HepG2 (cell line): ENCODE measurements around the gene CAPN2. TPM values are rescaled to one million over a fixed set of nuclear protein-coding genes. Genes with fewer than 3 reads are reported as not detected.

Experiments used
- ATAC-seq: fragments of 200-7000 bp; cut with Tn5 transposase; 3 replicates; pipeline ENCODE4 v1.9.1; 2020; ENCODE audit warnings: mild to moderate bottlenecking, moderate library complexity
- BruUV-seq: library from RNA; stranded (reverse); fragments of 400-500 nt; replicated peaks from 2 replicates; lab custom pipeline; 2021; lab: Mats Ljungman, UMichigan
- CTCF ChIA-PET: fragments of 300-600 bp; formaldehyde crosslinking; extraction: SDS; loops from one replicate; lab custom pipeline; 2021; ENCODE audit warnings: low total read pairs, inconsistent platforms, low intra/inter-chr PET ratio; lab: Yijun Ruan, JAX
- POLR2A ChIA-PET: fragments of 350-600 bp; sonication (Branson Sonifier 250); formaldehyde crosslinking; loops from one replicate; lab custom pipeline; 2020; ENCODE audit warnings: antibody characterized with exemption, inconsistent platforms; lab: Yijun Ruan, JAX
- DNase-seq: peaks from one replicate; pipeline ENCODE4 v3.0.0-alpha.2; 2015; ENCODE audit warnings: low spot score
- FAIRE-seq: peaks from 3 replicates; lab custom pipeline; 2011; peaks lifted over from hg19 to GRCh38; lab: Jason Lieb, UNC
- H2AFZ ChIP-seq: one replicate; pipeline ENCODE4 v1.6.1; 2011; ENCODE audit warnings: low read length, inconsistent platforms
- H3K27ac ChIP-seq: fragments of 300-600 bp; 3 replicates; pipeline ENCODE4 v1.8.0; 2011; ENCODE audit warnings: mixed run types, mild to moderate bottlenecking, mixed read lengths, low read length, inconsistent platforms; ENCODE audit not compliant: insufficient read depth; ENCODE audit errors: extremely low read length
- H3K27me3 ChIP-seq, 2 experiments: fragments of 200-600 bp in 1 of 2; 2 replicates in 1 of 2; 3 replicates in 1 of 2; pipeline versions ENCODE4 v1.6.0 to v1.8.0; 2011; ENCODE audit warnings: low read length in 2 of 2, mild to moderate bottlenecking in 2 of 2, moderate library complexity in 2 of 2, inconsistent platforms in 1 of 2; ENCODE audit not compliant: insufficient read depth in 2 of 2, control insufficient read depth in 1 of 2
- H3K36me3 ChIP-seq, 2 experiments: fragments of 200-600 bp in 1 of 2; replicated peaks in 1 of 2; 2 replicates in 1 of 2; 3 replicates in 1 of 2; pipeline versions ENCODE4 v1.5.1 to v1.8.0; 2011; ENCODE audit warnings: low read length in 2 of 2, inconsistent platforms in 1 of 2; ENCODE audit not compliant: insufficient read depth in 2 of 2, control insufficient read depth in 1 of 2
- H3K4me1 ChIP-seq: 2 replicates; pipeline ENCODE4 v1.5.1; 2012; ENCODE audit warnings: low read length, inconsistent platforms; ENCODE audit not compliant: insufficient read depth
- H3K4me2 ChIP-seq: 2 replicates; pipeline ENCODE4 v1.6.0; 2011; ENCODE audit warnings: low read depth, low read length, inconsistent platforms
- H3K4me3 ChIP-seq, 3 experiments: fragments of 200-600 bp in 1 of 3; sonication (generic), shearing (Covaris generic) in 1 of 3; replicated peaks in 1 of 3; 2 replicates each; pipeline ENCODE4 v1.5.1; 2011 to 2016; ENCODE audit warnings: low read length in 3 of 3, inconsistent platforms in 2 of 3, low read depth in 2 of 3, mild to moderate bottlenecking in 2 of 3, control low read depth in 1 of 3, mixed read lengths in 1 of 3; ENCODE audit not compliant: insufficient read depth in 1 of 3
- H3K79me2 ChIP-seq: one replicate; pipeline ENCODE4 v1.6.1; 2011; ENCODE audit warnings: low read length, inconsistent platforms; ENCODE audit not compliant: insufficient read depth
- H3K9ac ChIP-seq: 2 replicates; pipeline ENCODE4 v1.6.0; 2011; ENCODE audit warnings: mild to moderate bottlenecking, low read depth, low read length, inconsistent platforms; ENCODE audit not compliant: insufficient read depth
- H3K9me3 ChIP-seq: 2 replicates; pipeline ENCODE4 v1.5.1; 2012; ENCODE audit warnings: mild to moderate bottlenecking, low read length
- H4K20me1 ChIP-seq: 2 replicates; pipeline ENCODE4 v1.6.0; 2011; ENCODE audit warnings: inconsistent platforms, mild to moderate bottlenecking, low read length, moderate library complexity; ENCODE audit not compliant: insufficient read depth
- GATA4 ChIP-seq: sonication (generic); IDR thresholded peaks from 2 replicates; pipeline ENCODE4 v1.6.1; 2016; ENCODE audit warnings: antibody characterized with exemption, low read depth, borderline replicate concordance
- JUND ChIP-seq: sonication (generic); formaldehyde crosslinking; IDR thresholded peaks from 2 replicates; pipeline ENCODE4 v1.8.0; 2022; ENCODE audit warnings: mild to moderate bottlenecking, missing genetic modification reagents
- NPAS2 ChIP-seq: sonication (generic); formaldehyde crosslinking; IDR thresholded peaks from 2 replicates; pipeline ENCODE4 v1.8.0; 2022; ENCODE audit warnings: mild to moderate bottlenecking, missing genetic modification reagents, borderline replicate concordance
- RBM22 ChIP-seq: fragments of 200-400 bp; formaldehyde crosslinking; optimal IDR thresholded peaks from 2 replicates; pipeline ENCODE3; 2017; ENCODE audit warnings: mild to moderate bottlenecking, low read length, moderate library complexity
- RFXAP ChIP-seq: sonication (generic); formaldehyde crosslinking; IDR thresholded peaks from 2 replicates; pipeline ENCODE4 v1.4.0; 2020; ENCODE audit warnings: missing genetic modification reagents, borderline replicate concordance
- SRSF4 ChIP-seq: fragments of 200-400 bp; formaldehyde crosslinking; IDR thresholded peaks from one replicate; pipeline ENCODE4 v1.6.1; 2018; ENCODE audit warnings: mild to moderate bottlenecking, low read depth, low read length, moderate library complexity; ENCODE audit not compliant: poor library complexity, severe bottlenecking
- SRSF9 ChIP-seq: fragments of 200-400 bp; formaldehyde crosslinking; IDR thresholded peaks from 2 replicates; pipeline ENCODE4 v1.6.1; 2018; ENCODE audit warnings: borderline replicate concordance, mild to moderate bottlenecking, low read depth, low read length; ENCODE audit not compliant: insufficient read depth, poor library complexity, severe bottlenecking
- ZBTB7A ChIP-seq: sonication (generic); formaldehyde crosslinking; IDR thresholded peaks from 2 replicates; pipeline ENCODE4 v1.8.0; 2022; ENCODE audit warnings: mild to moderate bottlenecking, missing genetic modification reagents
- ZIK1 ChIP-seq: sonication (generic); formaldehyde crosslinking; IDR thresholded peaks from 2 replicates; pipeline ENCODE4 v1.5.0; 2020; ENCODE audit warnings: mild to moderate bottlenecking, low read depth, missing genetic modification reagents, borderline replicate concordance
- ZNF124 ChIP-seq: sonication (generic); formaldehyde crosslinking; IDR thresholded peaks from 2 replicates; pipeline ENCODE4 v1.4.0; 2020; ENCODE audit warnings: missing genetic modification reagents
- ZNF354B ChIP-seq: sonication (generic); formaldehyde crosslinking; IDR thresholded peaks from 2 replicates; pipeline ENCODE4 v1.8.0; 2022; ENCODE audit warnings: mild to moderate bottlenecking, missing genetic modification reagents
- ZNF564 ChIP-seq: sonication (generic); formaldehyde crosslinking; IDR thresholded peaks from 2 replicates; pipeline ENCODE4 v1.8.1; 2023; ENCODE audit warnings: mild to moderate bottlenecking, missing genetic modification reagents
- ZNF674 ChIP-seq: sonication (generic); formaldehyde crosslinking; IDR thresholded peaks from 2 replicates; pipeline ENCODE4 v1.5.0; 2020; ENCODE audit warnings: low read depth, mild to moderate bottlenecking, missing genetic modification reagents
- ZSCAN31 ChIP-seq: sonication (generic); formaldehyde crosslinking; IDR thresholded peaks from 2 replicates; pipeline ENCODE4 v1.5.0; 2020; ENCODE audit warnings: low read depth, mild to moderate bottlenecking, missing genetic modification reagents
- WGBS: methylation state at CpG from one replicate; pipeline ENCODE4 v1.1.6; 2017; ENCODE audit warnings: low lambda C conversion rate; 5-methylcytosine and 5-hydroxymethylcytosine counted together
- in situ Hi-C: cut with HindIII; loops from 2 replicates; pipeline ENCODE4 v1.10.0; 2017; ENCODE audit warnings: low pct_unique_long_range_greater_than_20kb; ENCODE audit not compliant: extremely low pct_ligation_motif_present
- intact Hi-C: fragments of 100-400 bp; cut with micrococcal nuclease; formaldehyde crosslinking; loops from one replicate; pipeline ENCODE4 v1.10.0; 2022; ENCODE audit not compliant: unreplicated experiment
- polyA plus RNA-seq, 8 experiments: library from polyadenylated mRNA; depleted of rRNA in 3 of 8; stranded (reverse) in 7 of 8; unstranded in 1 of 8; fragments of >200 nt; fragmentation: Illumina TruSeq in 4 of 8; extraction: Trizol in 4 of 8; gene quantifications; 2 replicates each; pipeline versions ENCODE4 v1.2.1 to v1.2.3, GENCODE V29; 2011 to 2016; ENCODE audit warnings: low read depth in 4 of 8, missing spikeins in 1 of 8, mixed read lengths in 1 of 8; ENCODE audit not compliant: insufficient read depth in 1 of 8
- total RNA-seq, 5 experiments: library from RNA; depleted of rRNA; stranded (reverse); fragments of >200 nt; fragmentation: Illumina TruSeq; extraction: Trizol; gene quantifications; 2 replicates each; pipeline ENCODE4 v1.2.3, GENCODE V29; 2016; ENCODE audit warnings: low read depth in 1 of 5
- TF ChIP-seq, protein P1 (sequence below): sonication (generic); formaldehyde crosslinking; IDR thresholded peaks from 2 replicates; pipeline ENCODE4 v1.4.0; 2020; ENCODE audit warnings: mild to moderate bottlenecking, missing genetic modification reagents
- TF ChIP-seq, protein P2 (sequence below): sonication (generic); formaldehyde crosslinking; IDR thresholded peaks from 2 replicates; pipeline ENCODE4 v1.8.0; 2022; ENCODE audit warnings: missing genetic modification reagents, mild to moderate bottlenecking, borderline replicate concordance
- TF ChIP-seq, protein P3 (sequence below), 2 experiments: fragments of 450-650 bp in 1 of 2; sonication (generic) in 1 of 2; formaldehyde crosslinking; IDR thresholded peaks; 2 replicates each; pipeline versions ENCODE4 v1.5.0 to v1.8.0; 2020 to 2022; ENCODE audit warnings: mild to moderate bottlenecking in 1 of 2, missing genetic modification reagents in 1 of 2

Gene CAPN2
- total and polyA plus RNA-seq, 2 of the 13 experiments (the other 11 are each of a cell fraction or from before 2014, with no cell fraction given), result 6.2 to 7.4 TPM

DNA sequence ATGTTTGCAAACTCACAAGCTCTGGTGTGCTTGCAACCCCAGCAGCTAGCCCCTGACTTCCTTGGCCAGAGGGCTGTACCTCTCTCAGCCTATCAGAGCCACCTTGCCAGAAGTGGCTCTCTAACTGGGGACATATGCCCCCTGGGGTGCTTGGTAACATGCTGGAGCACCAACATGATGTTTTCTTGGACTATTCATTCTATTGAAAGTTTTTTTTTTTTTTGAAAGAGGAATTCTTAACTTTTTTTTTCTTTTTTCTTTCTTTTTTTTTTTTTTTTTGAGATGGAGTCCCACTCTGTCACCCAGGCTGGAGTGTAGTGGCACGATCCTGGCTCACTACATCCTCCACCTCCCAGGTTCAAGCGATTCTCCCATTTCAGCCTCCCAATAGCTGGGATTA is 32.2 kb upstream of the CAPN2 start (continued):
- TF ChIP-seq, protein P1, sequence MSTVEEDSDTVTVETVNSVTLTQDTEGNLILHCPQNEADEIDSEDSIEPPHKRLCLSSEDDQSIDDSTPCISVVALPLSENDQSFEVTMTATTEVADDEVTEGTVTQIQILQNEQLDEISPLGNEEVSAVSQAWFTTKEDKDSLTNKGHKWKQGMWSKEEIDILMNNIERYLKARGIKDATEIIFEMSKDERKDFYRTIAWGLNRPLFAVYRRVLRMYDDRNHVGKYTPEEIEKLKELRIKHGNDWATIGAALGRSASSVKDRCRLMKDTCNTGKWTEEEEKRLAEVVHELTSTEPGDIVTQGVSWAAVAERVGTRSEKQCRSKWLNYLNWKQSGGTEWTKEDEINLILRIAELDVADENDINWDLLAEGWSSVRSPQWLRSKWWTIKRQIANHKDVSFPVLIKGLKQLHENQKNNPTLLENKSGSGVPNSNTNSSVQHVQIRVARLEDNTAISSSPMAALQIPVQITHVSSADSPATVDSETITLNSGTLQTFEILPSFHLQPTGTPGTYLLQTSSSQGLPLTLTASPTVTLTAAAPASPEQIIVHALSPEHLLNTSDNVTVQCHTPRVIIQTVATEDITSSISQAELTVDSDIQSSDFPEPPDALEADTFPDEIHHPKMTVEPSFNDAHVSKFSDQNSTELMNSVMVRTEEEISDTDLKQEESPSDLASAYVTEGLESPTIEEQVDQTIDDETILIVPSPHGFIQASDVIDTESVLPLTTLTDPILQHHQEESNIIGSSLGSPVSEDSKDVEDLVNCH (CRISPR knock-in tag), result no peak
- TF ChIP-seq ZNF674 (CRISPR knock-in tag) (no peak), RBM22 (no peak), ZIK1 (CRISPR knock-in tag) (no peak), JUND (CRISPR knock-in tag) (no peak), GATA4 (no peak), SRSF4 (no peak)
- TF ChIP-seq, protein P2, sequence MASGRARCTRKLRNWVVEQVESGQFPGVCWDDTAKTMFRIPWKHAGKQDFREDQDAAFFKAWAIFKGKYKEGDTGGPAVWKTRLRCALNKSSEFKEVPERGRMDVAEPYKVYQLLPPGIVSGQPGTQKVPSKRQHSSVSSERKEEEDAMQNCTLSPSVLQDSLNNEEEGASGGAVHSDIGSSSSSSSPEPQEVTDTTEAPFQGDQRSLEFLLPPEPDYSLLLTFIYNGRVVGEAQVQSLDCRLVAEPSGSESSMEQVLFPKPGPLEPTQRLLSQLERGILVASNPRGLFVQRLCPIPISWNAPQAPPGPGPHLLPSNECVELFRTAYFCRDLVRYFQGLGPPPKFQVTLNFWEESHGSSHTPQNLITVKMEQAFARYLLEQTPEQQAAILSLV (CRISPR knock-in tag), result no peak

DNA sequence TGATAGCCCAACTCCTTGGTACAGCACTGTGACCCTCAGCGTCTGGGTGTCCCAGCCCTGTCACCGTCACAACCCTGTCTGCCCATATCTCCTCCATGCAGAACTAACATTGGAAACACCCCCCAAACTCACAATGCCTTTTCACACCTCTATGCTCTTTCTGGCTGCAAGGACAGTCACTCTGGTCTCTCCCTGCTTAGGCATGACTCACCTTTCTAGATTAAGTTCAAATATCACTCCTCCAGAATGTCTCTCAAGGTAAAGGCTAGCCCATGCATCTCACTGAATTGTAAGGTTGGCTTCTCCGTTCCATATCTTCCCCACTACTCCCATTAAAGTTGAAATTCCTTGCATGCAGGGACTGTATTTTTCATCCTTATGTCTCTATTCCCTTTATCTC is 29.8 kb upstream of the CAPN2 start:
- H2AFZ ChIP-seq, result no peak overlapping the region
- no peak overlapping the region for H3K4me2 ChIP-seq
- no peak overlapping the region for H3K27ac ChIP-seq
- peaks cover 0 to 17% of the 10 kb centered on the region in 2 experiments; a peak in 3 of 5 replicates for H3K27me3 ChIP-seq
- ATAC-seq (no peak), FAIRE-seq (no peak), DNase-seq (no peak)
- no peak overlapping the region for H3K4me3 ChIP-seq
- no peaks in the 10 kb centered on the region for H4K20me1 ChIP-seq
- ChIA-PET POLR2A (no interaction called here), CTCF (interaction anchor here (1.2 to 2.6 kb wide), 2 partner anchors 126 to 549 kb away, joined by 3 to 34 read pairs; no protein-coding TSS in a partner anchor)
- no peak overlapping the region for H3K9ac ChIP-seq
- no peaks in the 10 kb centered on the region for H3K9me3 ChIP-seq
- intact Hi-C loops, result no loop called here
- H3K79me2 ChIP-seq, result no peaks in the 10 kb centered on the region
- no peaks in the 10 kb centered on the region for H3K36me3 ChIP-seq
- BruUV-seq, result no TSS peak
- in situ Hi-C loops, result loop anchor here (10.0 kb wide), 1 partner anchor 548 kb away; no protein-coding TSS in a partner anchor
- no peaks in the 10 kb centered on the region for H3K4me1 ChIP-seq
- 2% methylated on average over 3 of the region's 3 CpGs for WGBS
- TF ChIP-seq NPAS2 (CRISPR knock-in tag) (no peak), ZNF564 (CRISPR knock-in tag) (no peak), ZSCAN31 (CRISPR knock-in tag) (no peak), SRSF9 (no peak), ZNF354B (no peak), ZNF124 (no peak), ZBTB7A (no peak), RFXAP (CRISPR knock-in tag) (no peak)
- TF ChIP-seq, protein P3, sequence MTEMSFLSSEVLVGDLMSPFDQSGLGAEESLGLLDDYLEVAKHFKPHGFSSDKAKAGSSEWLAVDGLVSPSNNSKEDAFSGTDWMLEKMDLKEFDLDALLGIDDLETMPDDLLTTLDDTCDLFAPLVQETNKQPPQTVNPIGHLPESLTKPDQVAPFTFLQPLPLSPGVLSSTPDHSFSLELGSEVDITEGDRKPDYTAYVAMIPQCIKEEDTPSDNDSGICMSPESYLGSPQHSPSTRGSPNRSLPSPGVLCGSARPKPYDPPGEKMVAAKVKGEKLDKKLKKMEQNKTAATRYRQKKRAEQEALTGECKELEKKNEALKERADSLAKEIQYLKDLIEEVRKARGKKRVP (CRISPR knock-in tag; IDR thresholded peaks at IDR 0.05), result no peak
